GM12878 (cell line): ENCODE data around the gene KPNA4. TPM values are rescaled to one million over a fixed set of nuclear protein-coding genes. Genes with fewer than 3 reads are reported as not detected.

Experiments used
- ATAC-seq: fragments of 200-7000 bp; cut with Tn5 transposase; 3 replicates; pipeline ENCODE4 v1.9.1; 2020; ENCODE audit warnings: mild to moderate bottlenecking, moderate library complexity
- BruUV-seq: library from RNA; stranded (reverse); fragments of 400-500 nt; replicated peaks from 2 replicates; lab custom pipeline; 2021; lab: Mats Ljungman, UMichigan
- CTCF ChIA-PET: fragments of 300-600 bp; sonication (Branson Sonifier 250); formaldehyde crosslinking; extraction: SDS; loops from one replicate; lab custom pipeline; 2021; ENCODE audit warnings: inconsistent platforms; lab: Yijun Ruan, JAX
- POLR2A ChIA-PET: fragments of 350-600 bp; formaldehyde crosslinking; extraction: SDS; loops from one replicate; lab custom pipeline; 2021; ENCODE audit warnings: inconsistent platforms; lab: Charles Lee
- RAD21 ChIA-PET: fragments of 300-600 bp; sonication (Branson Sonifier 250); formaldehyde crosslinking; loops from one replicate; lab custom pipeline; 2023; ENCODE audit warnings: antibody characterized with exemption; ENCODE audit not compliant: unreplicated experiment; lab: Charles Lee
- SMC1A ChIA-PET: fragments of 300-600 bp; sonication (Branson Sonifier 250); formaldehyde crosslinking; loops from one replicate; lab custom pipeline; 2023; ENCODE audit not compliant: unreplicated experiment, uncharacterized antibody; lab: Charles Lee
- DNase-seq: peaks from one replicate; pipeline ENCODE4 v3.0.0-alpha.2; 2011; ENCODE audit warnings: low read depth, low spot score
- FAIRE-seq: peaks from 3 replicates; lab custom pipeline; 2011; peaks lifted over from hg19 to GRCh38; lab: Jason Lieb, UNC
- H2AFZ ChIP-seq: 2 replicates; pipeline ENCODE4 v1.6.0; 2011; ENCODE audit warnings: low read depth, low read length, control low read depth; ENCODE audit not compliant: control insufficient read depth
- H3K27ac ChIP-seq: 2 replicates; pipeline ENCODE4 v1.5.1; 2011; ENCODE audit warnings: control low read depth; ENCODE audit not compliant: control insufficient read depth, insufficient read depth
- H3K27me3 ChIP-seq, 2 experiments: replicated peaks in 1 of 2; 2 replicates each; pipeline versions ENCODE4 v1.6.0 to v1.6.1; 2011; ENCODE audit warnings: low read length in 1 of 2; ENCODE audit not compliant: control insufficient read depth in 2 of 2, insufficient read depth in 2 of 2
- H3K36me3 ChIP-seq, 2 experiments: 2 replicates each; pipeline ENCODE4 v1.5.1; 2011; ENCODE audit warnings: low read length in 1 of 2; ENCODE audit not compliant: control insufficient read depth in 2 of 2, insufficient read depth in 2 of 2
- H3K4me1 ChIP-seq: 2 replicates; pipeline ENCODE4 v1.6.1; 2011; ENCODE audit warnings: mild to moderate bottlenecking, low read length, moderate library complexity, mixed read lengths; ENCODE audit not compliant: control insufficient read depth, insufficient read depth
- H3K4me2 ChIP-seq: 2 replicates; pipeline ENCODE4 v1.6.0; 2011; ENCODE audit warnings: control low read depth; ENCODE audit not compliant: control insufficient read depth, insufficient read depth
- H3K4me3 ChIP-seq: fragments of 200-600 bp; sonication (generic); 2 replicates; pipeline ENCODE4 v1.5.1; 2016
- H3K79me2 ChIP-seq: 2 replicates; pipeline ENCODE4 v1.6.0; 2011; ENCODE audit warnings: low read length; ENCODE audit not compliant: control insufficient read depth, insufficient read depth
- H3K9ac ChIP-seq: 2 replicates; pipeline ENCODE4 v1.8.0; 2011; ENCODE audit warnings: low read length, control low read depth, mixed read lengths; ENCODE audit not compliant: control insufficient read depth, insufficient read depth
- H3K9me3 ChIP-seq: replicated peaks from 3 replicates; pipeline ENCODE4 v1.5.1; 2011; ENCODE audit warnings: mild to moderate bottlenecking, low read length; ENCODE audit not compliant: control insufficient read depth, insufficient read depth
- H4K20me1 ChIP-seq: 2 replicates; pipeline ENCODE4 v1.6.0; 2011; ENCODE audit not compliant: control insufficient read depth, insufficient read depth
- ATF3 ChIP-seq: IDR thresholded peaks from 2 replicates; pipeline ENCODE4 v1.6.1; 2011; ENCODE audit warnings: low read depth, mild to moderate bottlenecking, low read length, moderate library complexity, borderline replicate concordance; ENCODE audit errors: extremely low read depth
- CHD2 ChIP-seq: IDR thresholded peaks from 2 replicates; pipeline ENCODE4 v1.6.1; 2011; ENCODE audit warnings: low read depth, low read length, improper control_type of control experiment, borderline replicate concordance
- CREB1 ChIP-seq: IDR thresholded peaks from 2 replicates; pipeline ENCODE4 v1.6.1; 2012; ENCODE audit warnings: low read depth, mild to moderate bottlenecking, inconsistent platforms
- CTCF ChIP-seq, 3 experiments: IDR thresholded peaks in 2 of 3; conservative IDR thresholded peaks in 1 of 3; 2 replicates each; pipeline ENCODE4 v1.5.1; 2011; ENCODE audit warnings: low read depth in 3 of 3, low read length in 3 of 3, mild to moderate bottlenecking in 3 of 3, control low read depth in 2 of 3, moderate library complexity in 2 of 3, inconsistent platforms in 1 of 3, mixed read lengths in 1 of 3; ENCODE audit not compliant: control insufficient read depth in 2 of 3, insufficient read depth in 1 of 3; ENCODE audit errors: extremely low read depth in 1 of 3
- CUX1 ChIP-seq: IDR thresholded peaks from 2 replicates; pipeline ENCODE4 v1.6.1; 2012; ENCODE audit warnings: improper control_type of control experiment, low read depth, low read length; ENCODE audit not compliant: insufficient replicate concordance
- ESRRA ChIP-seq: IDR thresholded peaks from 2 replicates; pipeline ENCODE4 v1.6.1; 2012; ENCODE audit warnings: mild to moderate bottlenecking, low read length, improper control_type of control experiment
- IRF4 ChIP-seq: IDR thresholded peaks from 2 replicates; pipeline ENCODE4 v1.6.1; 2011; ENCODE audit warnings: low read depth, low read length
- MTA3 ChIP-seq: IDR thresholded peaks from 2 replicates; pipeline ENCODE4 v1.6.1; 2012; ENCODE audit warnings: low read length, inconsistent platforms, borderline replicate concordance
- NFIC ChIP-seq: IDR thresholded peaks from 2 replicates; pipeline ENCODE4 v1.6.1; 2012; ENCODE audit warnings: low read depth, mild to moderate bottlenecking, inconsistent platforms, low read length, moderate library complexity
- PAX5 ChIP-seq: IDR thresholded peaks from 2 replicates; pipeline ENCODE4 v1.6.1; 2011; ENCODE audit warnings: low read depth, low read length, borderline replicate concordance
- POLR2AphosphoS2 ChIP-seq: IDR thresholded peaks from 2 replicates; pipeline ENCODE4 v1.6.1; 2011; ENCODE audit warnings: low read depth, mild to moderate bottlenecking, low read length, improper control_type of control experiment, moderate library complexity
- RAD51 ChIP-seq: fragments of 450-650 bp; IDR thresholded peaks from 2 replicates; pipeline ENCODE4 v1.6.1; 2016; ENCODE audit warnings: moderate library complexity, mild to moderate bottlenecking, inconsistent platforms
- SP1 ChIP-seq: IDR thresholded peaks from one replicate; pipeline ENCODE4 v1.6.1; 2011; ENCODE audit warnings: low read depth, low read length
- ZBTB4 ChIP-seq: fragments of 450-650 bp; formaldehyde crosslinking; IDR thresholded peaks from 2 replicates; pipeline ENCODE4 v1.4.0; 2022; ENCODE audit warnings: mild to moderate bottlenecking, moderate library complexity
- WGBS: methylation state at CpG from one replicate; pipeline ENCODE4 v1.1.6; 2016; ENCODE audit warnings: low lambda C conversion rate; ENCODE audit not compliant: insufficient replicate concordance, insufficient coverage; ENCODE audit errors: missing lambda C conversion rate; 5-methylcytosine and 5-hydroxymethylcytosine counted together
- in situ Hi-C: fragments of 300-500 bp; cut with MboI; formaldehyde crosslinking; loops from 9 replicates; pipeline ENCODE4 v1.14.3; 2018; ENCODE audit warnings: mixed read lengths
- intact Hi-C: fragments of 100-400 bp; cut with micrococcal nuclease; formaldehyde crosslinking; loops from one replicate; pipeline ENCODE4 v1.14.2; 2022; ENCODE audit not compliant: unreplicated experiment
- polyA plus RNA-seq, 11 experiments: library from polyadenylated mRNA; depleted of rRNA in 4 of 11; unstranded in 6 of 11; stranded (reverse) in 5 of 11; fragments of >200 nt; fragmentation: Nextera tagmentation in 4 of 11; fragmentation: Illumina TruSeq in 1 of 11; extraction: Ambion mirVana in 4 of 11; extraction: Trizol in 1 of 11; gene quantifications; 1 replicate in 1 of 11; 2 replicates in 10 of 11; pipeline versions ENCODE4 v1.2.1 to v1.2.3, GENCODE V29; 2011 to 2016; ENCODE audit warnings: inconsistent platforms in 2 of 11, missing spikeins in 2 of 11, low read depth in 1 of 11
- total RNA-seq, 4 experiments: library from RNA; depleted of rRNA in 3 of 4; stranded (reverse); fragments of >200 nt in 3 of 4; fragmentation: Illumina TruSeq in 1 of 4; extraction: Trizol in 1 of 4; gene quantifications; 2 replicates each; pipeline versions ENCODE4 v1.2.1 to v1.2.3, GENCODE V29; 2013 to 2021

Gene KPNA4
- total and polyA plus RNA-seq, 10 of the 15 experiments (the other 5 are each of a cell fraction or from before 2014, with no cell fraction given), result 9.9 to 40.6 (median 18.1) TPM

GRCh38 chr3:160554980-160555379, 10.4 kb downstream of the KPNA4 start:
- 0 out of 4 replicates have a peak, but pooled peaks cover 0 to 2% of the 10 kb centered on the region in 2 experiments for H3K36me3 ChIP-seq

More at GRCh38 chr3:160554980-160555379, 10.4 kb downstream of the KPNA4 start:
- ChIA-PET SMC1A (interaction anchor here (1.0 to 1.4 kb wide), 2 partner anchors 9 to 10 kb away, joined by 3 to 5 read pairs; no protein-coding TSS in a partner anchor), CTCF (interaction anchor here (2.7 kb wide), 1 partner anchor 10 kb away, joined by 10 read pairs; no protein-coding TSS in a partner anchor), RAD21 (no interaction called here), POLR2A (interaction anchor here (3.8 kb wide), 1 partner anchor 10 kb away, joined by 18 read pairs; the partner anchor contains the start of gene KPNA4)
- in situ Hi-C loops, result no loop called here
- Histone ChIP-seq H3K4me1 (no peaks in the 10 kb centered on the region), H3K27ac (no peak overlapping the region), H2AFZ (no peak overlapping the region), H3K9ac (no peak overlapping the region), H3K79me2 (peaks cover 79% of the 10 kb centered on the region), H3K27me3 (no peaks in the 10 kb centered on the region), H3K4me3 (no peak overlapping the region), H3K4me2 (no peak overlapping the region), H4K20me1 (no peaks in the 10 kb centered on the region), H3K9me3 (peaks cover 4% of the 10 kb centered on the region; the same call in 2 of the 3 replicates)
- no TSS peak for BruUV-seq
- intact Hi-C loops, result no loop called here
- TF ChIP-seq NFIC, result no peak
- TF ChIP-seq CTCF (IDR thresholded peaks at IDR 0.05 in 2 of 3, conservative IDR thresholded peaks at IDR 0.05 in 1 of 3; ENCODE audit: control insufficient read depth in 2 of 3, extremely low read depth in 1 of 3, insufficient read depth in 1 of 3, low read depth in 3 of 3, low read length in 3 of 3), result no peak
- TF ChIP-seq RAD51, result no peak
- TF ChIP-seq CUX1, result no peak
- TF ChIP-seq ATF3, result no peak
- no peak for TF ChIP-seq MTA3
- TF ChIP-seq ZBTB4 (CRISPR knock-in tag), result no peak
- no peak for TF ChIP-seq POLR2AphosphoS2
- no peak for TF ChIP-seq IRF4
- no peak for TF ChIP-seq PAX5
- no peak for TF ChIP-seq SP1
- no peak for TF ChIP-seq CHD2
- no peak for TF ChIP-seq CREB1
- no peak for TF ChIP-seq ESRRA
- DNase-seq (no peak), ATAC-seq (peak; percentile 46), FAIRE-seq (no peak)
- WGBS, result 96% methylated on average over 3 of the region's 3 CpGs
